Natural killer cell (primary cell): ENCODE data around the gene TNIP3. TPM values are rescaled to one million over a fixed set of nuclear protein-coding genes. Genes with fewer than 3 reads are reported as not detected.

ENCODE experiments used
- ATAC-seq, 3 donors: fragments of 150-1000 bp in 2 of 3; fragments of 200-7000 bp in 1 of 3; cut with Tn5 transposase; 1 replicate in 1 of 3; 2 replicates in 2 of 3; pipeline ENCODE4 v1.10.0; 2021; ENCODE audit warnings: mild to moderate bottlenecking in 2 of 3, moderate library complexity in 2 of 3
- DNase-seq, 2 donors: peaks; one replicate each; pipeline versions ENCODE4 v3.0.0 to v3.0.0-alpha.2; 2013 to 2021; ENCODE audit warnings: mixed read lengths in 1 of 2
- H3K27ac ChIP-seq: one replicate; pipeline ENCODE4 v1.5.1; 2013; ENCODE audit warnings: mild to moderate bottlenecking, low read length
- H3K27me3 ChIP-seq: one replicate; pipeline ENCODE4 v1.6.1; 2013; ENCODE audit warnings: low read length; ENCODE audit not compliant: control insufficient read depth, insufficient read depth
- H3K36me3 ChIP-seq: one replicate; pipeline ENCODE4 v1.6.1; 2013; ENCODE audit warnings: low read length; ENCODE audit not compliant: control insufficient read depth, insufficient read depth
- H3K4me1 ChIP-seq: one replicate; pipeline ENCODE4 v1.6.1; 2013; ENCODE audit warnings: low read length; ENCODE audit not compliant: control insufficient read depth, insufficient read depth
- H3K4me3 ChIP-seq: one replicate; pipeline ENCODE4 v1.5.1; 2013; ENCODE audit warnings: low read length
- H3K9me3 ChIP-seq: one replicate; pipeline ENCODE4 v1.6.1; 2013; ENCODE audit warnings: low read length; ENCODE audit not compliant: control insufficient read depth, insufficient read depth
- H3K27ac Mint-ChIP-seq, 2 donors: one replicate each; pipeline ENCODE4 v1.8.0; 2022; ENCODE audit warnings: mild to moderate bottlenecking in 2 of 2, mixed read lengths in 2 of 2, moderate library complexity in 1 of 2
- H3K27me3 Mint-ChIP-seq, 2 donors: one replicate each; pipeline ENCODE4 v1.8.0; 2022; ENCODE audit warnings: low read depth in 2 of 2, mixed read lengths in 2 of 2
- H3K36me3 Mint-ChIP-seq: one replicate; pipeline ENCODE4 v1.8.0; 2022; ENCODE audit warnings: mixed read lengths
- H3K4me1 Mint-ChIP-seq, 2 donors: one replicate each; pipeline ENCODE4 v1.8.0; 2022; ENCODE audit warnings: mixed read lengths in 2 of 2
- H3K4me3 Mint-ChIP-seq: one replicate; pipeline ENCODE4 v1.8.0; 2022; ENCODE audit warnings: mild to moderate bottlenecking, moderate library complexity, mixed read lengths
- H3K9me3 Mint-ChIP-seq, 2 donors: one replicate each; pipeline ENCODE4 v1.8.0; 2022; ENCODE audit warnings: mixed read lengths in 2 of 2
- CTCF ChIP-seq: fragments of 200-600 bp; IDR thresholded peaks from one replicate; pipeline ENCODE4 v1.8.0; 2022; ENCODE audit warnings: antibody characterized with exemption
- WGBS: methylation state at CpG from one replicate; pipeline ENCODE4 v1.1.7; 2013; ENCODE audit warnings: missing lambda C conversion rate; ENCODE audit not compliant: insufficient coverage; 5-methylcytosine and 5-hydroxymethylcytosine counted together
- intact Hi-C: fragments of 100-400 bp; cut with micrococcal nuclease; formaldehyde crosslinking; loops from one replicate; pipeline ENCODE4 v1.14.2; 2022
- total RNA-seq, 4 donors: library from RNA; stranded (reverse); fragments of 120-200 nt in 1 of 4; gene quantifications; one replicate each; pipeline versions ENCODE4 v1.2.3 to v1.2.4, GENCODE V29; 2013 to 2022

TNIP3 gene
- total RNA-seq, 3 donors from 2014 or later (not counting 1 experiment from before 2014, with no cell fraction given): 0.45 to 2.5 (median 0.64) TPM

- 100% methylated on average over 1 of the region's 1 CpG for WGBS
- Histone ChIP-seq H3K4me1 (peaks cover 19% of the 10 kb centered on the region), H3K9me3 (no peaks in the 10 kb centered on the region), H3K36me3 (no peaks in the 10 kb centered on the region), H3K27ac (no peak overlapping the region), H3K4me3 (no peak overlapping the region), H3K27me3 (no peaks in the 10 kb centered on the region)
- no peak for TF ChIP-seq CTCF
- Mint-ChIP-seq H3K27me3 (peaks cover 2 to 4% of the 10 kb centered on the region in 2 donors), H3K4me1 (peaks cover 26 to 30% of the 10 kb centered on the region in 2 donors), H3K27ac (no peak overlapping the region), H3K4me3 (no peak overlapping the region), H3K36me3 (no peaks in the 10 kb centered on the region), H3K9me3 (no peaks in the 10 kb centered on the region)
- ATAC-seq: no peak
- intact Hi-C loops: no loop called here
- DNase-seq: no peak
Measured at GRCh38 chr4:121151942-121152341, 12.2 kb downstream of the TNIP3 start.

- Histone ChIP-seq H3K4me3 (no peak overlapping the region), H3K27ac (no peak overlapping the region), H3K4me1 (peaks cover 15% of the 10 kb centered on the region), H3K9me3 (no peaks in the 10 kb centered on the region), H3K36me3 (no peaks in the 10 kb centered on the region), H3K27me3 (no peaks in the 10 kb centered on the region)
- H3K36me3 Mint-ChIP-seq: no peaks in the 10 kb centered on the region
- 100% methylated on average over 1 of the region's 1 CpG for whole genome bisulfite sequencing
- ATAC-seq (no peak), DNase-seq (no peak)
- no peak overlapping the region for H3K4me3 Mint-ChIP-seq
- peaks cover 17 to 22% of the 10 kb centered on the region in 2 donors for H3K4me1 Mint-ChIP-seq
- H3K27me3 Mint-ChIP-seq: peaks cover 2 to 6% of the 10 kb centered on the region in 2 donors
- H3K27ac Mint-ChIP-seq: no peak overlapping the region
- intact Hi-C loops: no loop called here
- no peak for TF ChIP-seq CTCF
- no peaks in the 10 kb centered on the region for H3K9me3 Mint-ChIP-seq
Measured at GRCh38 chr4:121150486-121150885, 13.6 kb downstream of the TNIP3 start.

- no peaks in the 10 kb centered on the region for H3K36me3 Mint-ChIP-seq
- Histone ChIP-seq H3K9me3 (no peaks in the 10 kb centered on the region), H3K27ac (no peak overlapping the region), H3K4me1 (peaks cover 14% of the 10 kb centered on the region), H3K27me3 (no peaks in the 10 kb centered on the region), H3K36me3 (no peaks in the 10 kb centered on the region), H3K4me3 (no peak overlapping the region)
- 96% methylated on average over 4 of the region's 4 CpGs for WGBS
- no peak for DNase-seq
- intact Hi-C loops: no loop called here
- H3K4me3 Mint-ChIP-seq: no peak overlapping the region
- no peak for ATAC-seq
- no peaks in the 10 kb centered on the region for H3K9me3 Mint-ChIP-seq
- H3K4me1 Mint-ChIP-seq: peaks cover 17 to 22% of the 10 kb centered on the region in 2 donors
- TF ChIP-seq CTCF: no peak
- no peak overlapping the region for H3K27ac Mint-ChIP-seq
- peaks cover 2 to 6% of the 10 kb centered on the region in 2 donors for H3K27me3 Mint-ChIP-seq
Measured at GRCh38 chr4:121150003-121150402, 14.1 kb downstream of the TNIP3 start.

- Histone ChIP-seq H3K27ac (no peak overlapping the region), H3K4me1 (peaks cover 2% of the 10 kb centered on the region), H3K36me3 (no peaks in the 10 kb centered on the region), H3K4me3 (no peak overlapping the region), H3K9me3 (no peaks in the 10 kb centered on the region), H3K27me3 (no peaks in the 10 kb centered on the region)
- no peak for TF ChIP-seq CTCF
- DNase-seq (no peak), ATAC-seq (no peak)
- Mint-ChIP-seq H3K4me3 (no peak overlapping the region), H3K4me1 (peaks cover 6 to 12% of the 10 kb centered on the region in 2 donors), H3K9me3 (no peaks in the 10 kb centered on the region), H3K36me3 (no peaks in the 10 kb centered on the region), H3K27ac (no peak overlapping the region), H3K27me3 (peaks cover 2 to 6% of the 10 kb centered on the region in 2 donors)
- intact Hi-C loops: no loop called here
Measured at GRCh38 chr4:121148621-121149020, 15.5 kb downstream of the TNIP3 start.
